ENCODE measurements around the gene SPATA6.
"Not testable (repeated sequence)": the region's sequence is repeated elsewhere in the genome, so short reads cannot be mapped to it uniquely, and the experiment has no call there.

The SPATA6 gene

DNA sequence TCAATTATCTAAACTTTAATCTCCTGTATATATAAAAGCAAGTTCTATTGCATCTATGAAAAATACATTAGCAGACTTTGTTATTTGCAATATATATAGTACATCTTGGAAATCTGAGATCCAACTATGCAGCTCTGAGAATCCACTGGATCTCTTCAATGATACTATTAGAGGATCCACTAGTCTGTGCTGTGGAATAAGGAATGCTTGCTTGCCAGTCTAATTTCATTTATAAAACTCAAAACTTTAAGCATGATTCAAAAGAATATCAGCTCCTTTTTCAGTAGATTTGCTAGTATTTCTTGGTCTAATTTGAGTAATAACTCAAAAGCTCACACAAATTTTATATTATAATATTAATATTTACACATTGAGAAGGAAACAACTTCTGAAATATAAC, 115.1 kb downstream of the SPATA6 start:
- no peak for DNase-seq (ENCODE audit: low read depth in 2 of 2)

DNA sequence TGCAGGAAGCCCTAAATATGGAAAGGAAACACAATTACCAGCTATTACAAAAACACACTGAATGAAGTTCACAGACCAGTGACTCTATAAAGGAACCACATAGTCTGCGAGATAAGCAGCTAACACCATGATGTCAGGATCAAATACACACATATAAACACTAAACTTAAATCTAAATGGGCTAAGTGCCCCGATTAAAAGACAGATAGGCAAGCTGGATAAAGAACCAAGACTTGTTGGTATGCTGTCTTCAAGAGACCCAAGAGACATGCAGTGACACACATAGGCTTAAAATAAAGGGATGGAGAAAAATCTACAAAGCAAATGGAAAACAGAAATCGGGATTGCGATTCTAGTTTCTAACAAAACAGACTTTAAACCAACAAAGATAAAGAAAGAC, 127.6 kb downstream of the SPATA6 start:
- no peak for DNase-seq (ENCODE audit: low read depth in 2 of 2)

DNA sequence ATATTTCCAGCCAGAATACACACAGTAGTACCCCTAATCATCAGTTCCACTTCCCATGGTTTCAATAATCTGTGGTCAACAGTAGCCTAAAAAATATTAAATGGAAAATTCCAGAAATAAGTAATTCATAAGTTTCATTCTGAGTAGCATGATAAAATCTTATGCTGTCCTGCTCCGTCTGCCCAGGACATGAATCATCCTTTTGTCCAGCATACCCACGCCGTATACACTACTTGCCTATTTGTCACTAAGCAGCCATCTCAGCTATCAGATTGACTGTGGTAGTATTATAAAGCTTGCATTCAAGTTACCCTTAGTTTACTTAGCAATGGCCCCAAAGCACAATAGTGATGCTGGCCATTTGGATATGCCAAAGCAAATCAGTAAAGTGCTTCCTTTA, 130.8 kb downstream of the SPATA6 start:
- no peak for DNase-seq (ENCODE audit: low read depth in 2 of 2)

DNA sequence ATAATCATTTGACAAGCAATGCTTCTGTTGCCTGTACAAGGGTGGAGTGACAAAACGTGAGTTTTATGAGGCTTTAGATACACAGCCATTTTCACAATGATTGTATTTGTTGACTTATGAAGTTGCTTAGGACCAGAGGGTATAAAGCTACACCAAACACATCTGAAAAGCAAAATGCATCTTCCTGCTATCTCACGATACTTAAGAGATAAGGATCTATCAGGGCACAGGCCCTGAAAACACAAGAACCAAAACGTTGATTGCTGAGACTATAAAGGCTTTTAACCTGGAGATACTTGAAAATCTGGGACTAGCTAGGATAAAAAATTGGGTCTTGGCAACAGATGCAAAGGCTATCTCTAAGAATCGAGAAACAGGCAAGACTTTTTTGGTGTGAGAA, 133.7 kb downstream of the SPATA6 start:
- no peak for DNase-seq (ENCODE audit: low read depth in 2 of 2)

DNA sequence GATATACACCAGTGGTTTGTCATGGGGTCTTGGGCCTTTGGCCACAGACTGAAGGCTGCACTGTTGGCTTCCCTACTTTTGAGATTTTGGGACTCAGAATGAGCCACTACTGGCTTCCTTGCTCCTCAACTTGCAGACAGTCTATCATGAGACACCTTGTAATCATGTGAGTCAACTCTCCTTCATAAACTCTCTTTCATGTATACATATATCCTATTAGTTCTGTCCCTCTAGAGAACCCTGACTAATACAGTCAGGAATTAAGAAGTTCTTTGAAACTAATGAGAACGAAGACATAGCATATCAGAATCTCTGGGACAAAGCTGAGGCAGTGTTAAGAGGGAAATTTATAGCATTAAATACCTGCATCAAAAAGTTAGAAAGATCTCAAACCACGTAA, 138.7 kb downstream of the SPATA6 start:
- no peak for DNase-seq (ENCODE audit: low read depth in 2 of 2)

DNA sequence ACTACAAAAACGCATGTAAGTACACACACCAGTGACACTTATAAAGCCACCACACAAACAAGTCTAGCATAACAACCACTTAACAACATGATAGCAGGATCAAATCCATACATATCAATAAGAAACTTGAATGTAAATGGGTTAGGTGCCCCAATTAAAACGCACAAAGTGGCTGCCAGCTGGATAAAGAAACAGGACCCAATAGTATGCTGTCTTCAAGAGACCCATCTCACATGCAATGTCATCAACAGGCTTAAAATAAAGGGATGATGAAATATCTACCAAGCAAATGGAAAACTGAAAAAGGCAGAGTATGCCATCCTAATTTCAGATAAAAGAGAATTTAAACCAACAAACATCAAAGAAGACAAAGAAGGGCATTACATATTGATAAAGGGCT, 139.9 kb downstream of the SPATA6 start:
- no peak for DNase-seq (ENCODE audit: low read depth in 2 of 2)

DNA sequence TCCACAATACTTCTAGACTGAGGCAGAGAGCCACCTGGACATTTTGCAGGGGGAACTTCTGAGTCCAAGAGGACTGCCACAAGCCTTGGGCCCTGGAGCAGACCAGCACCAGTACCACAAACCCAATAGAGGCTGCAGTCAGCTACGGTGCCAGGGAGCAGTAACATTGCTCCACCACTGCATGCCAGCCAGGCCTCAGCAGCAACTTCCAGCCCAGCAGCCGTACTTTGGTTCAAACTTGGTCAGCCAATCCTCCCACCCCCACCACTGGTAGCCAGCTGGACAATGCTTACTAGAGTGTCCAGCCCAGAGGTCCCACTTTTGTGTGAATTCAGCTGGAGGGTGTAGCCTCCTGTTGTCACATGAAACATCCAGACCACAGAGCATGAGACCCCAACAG, 142.1 kb downstream of the SPATA6 start:
- no peak for DNase-seq (ENCODE audit: low read depth in 2 of 2)

DNA sequence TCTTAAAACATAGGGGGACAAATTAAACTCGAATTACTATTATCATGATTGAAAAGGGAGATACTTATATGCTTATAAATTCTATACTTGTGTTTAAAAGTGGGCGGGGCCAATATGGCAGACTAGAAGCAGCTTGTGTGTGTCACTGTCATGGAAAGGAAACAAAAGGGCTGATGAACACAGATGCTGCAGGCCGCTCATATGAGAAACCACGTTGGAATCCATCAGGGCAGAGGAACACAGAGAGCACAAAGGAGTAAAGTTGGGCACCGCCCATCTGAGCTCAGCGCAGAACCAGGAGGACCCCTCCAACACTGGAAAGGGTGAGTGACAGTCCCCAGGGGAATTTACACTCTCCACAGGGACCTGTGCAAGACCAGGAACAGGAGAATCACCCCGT, 142.5 kb downstream of the SPATA6 start:
- DNase-seq (ENCODE audit: low read depth in 2 of 2), result no peak

DNA sequence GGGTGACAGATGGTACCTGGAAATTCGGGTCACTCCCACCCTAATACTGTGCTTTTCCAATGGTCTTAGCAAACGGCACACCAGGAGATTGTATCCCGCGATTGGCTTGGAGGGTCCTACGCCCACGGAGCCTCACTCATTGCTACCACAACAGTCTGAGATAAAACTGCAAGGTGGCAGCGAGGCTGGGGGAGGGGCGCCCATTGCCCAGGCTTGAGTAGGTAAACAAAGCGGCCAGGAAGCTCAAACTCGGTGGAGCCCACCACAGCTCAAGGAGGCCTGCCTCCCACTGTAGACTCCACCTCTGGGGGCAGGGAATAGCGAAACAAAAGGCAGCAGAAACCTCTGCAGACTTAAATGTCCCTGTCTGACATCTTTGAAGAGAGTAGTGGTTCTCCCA, 160.2 kb downstream of the SPATA6 start:
- DNase-seq (ENCODE audit: low read depth in 2 of 2), result not testable (repeated sequence)

DNA sequence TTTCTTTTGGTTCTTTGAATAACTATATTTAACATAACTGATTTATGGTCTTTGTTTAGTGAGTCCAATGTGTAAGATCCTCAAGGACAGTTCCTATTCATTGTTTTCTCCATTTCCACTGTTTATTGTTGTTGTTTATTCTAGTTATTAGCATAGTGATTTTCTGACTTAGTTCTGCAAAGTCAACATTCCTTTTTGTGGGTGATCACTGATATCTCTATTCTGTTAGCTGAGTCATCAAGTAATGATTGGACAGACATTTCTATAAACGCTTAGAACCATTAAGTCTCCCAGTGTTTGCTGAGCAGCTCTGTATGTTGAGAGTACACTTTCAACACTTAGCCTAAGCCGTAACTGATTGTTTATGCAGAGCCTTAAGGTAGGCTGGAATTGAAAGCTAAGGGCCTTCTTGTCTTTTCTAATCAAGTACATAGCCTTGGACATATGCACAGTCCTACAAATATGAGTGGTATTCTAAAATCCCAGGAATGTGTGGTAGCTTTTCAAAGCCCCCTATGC, 162.4 kb downstream of the SPATA6 start:
- DNase-seq (ENCODE audit: low read depth in 2 of 2), result no peak

DNA sequence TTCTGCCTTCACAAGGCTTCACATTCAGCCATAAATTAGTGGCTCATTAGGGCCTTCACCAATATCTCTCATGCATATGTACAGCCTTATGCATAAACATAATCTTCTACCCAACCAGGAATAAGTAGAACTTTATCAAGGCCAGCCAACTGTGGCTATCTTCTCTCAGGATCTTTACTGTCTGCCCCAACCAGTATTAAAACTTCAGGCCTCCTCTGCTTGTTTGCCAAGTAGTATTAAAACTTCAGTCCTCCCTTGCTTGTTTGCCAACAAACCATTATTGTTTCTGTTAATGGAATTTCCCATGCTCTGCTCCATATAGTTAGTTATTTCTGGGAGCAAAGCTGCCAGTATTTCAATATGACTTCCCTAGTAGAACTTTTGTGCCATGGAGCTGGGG, 169.4 kb downstream of the SPATA6 start:
- no peak for DNase-seq (ENCODE audit: low read depth in 2 of 2)

DNA sequence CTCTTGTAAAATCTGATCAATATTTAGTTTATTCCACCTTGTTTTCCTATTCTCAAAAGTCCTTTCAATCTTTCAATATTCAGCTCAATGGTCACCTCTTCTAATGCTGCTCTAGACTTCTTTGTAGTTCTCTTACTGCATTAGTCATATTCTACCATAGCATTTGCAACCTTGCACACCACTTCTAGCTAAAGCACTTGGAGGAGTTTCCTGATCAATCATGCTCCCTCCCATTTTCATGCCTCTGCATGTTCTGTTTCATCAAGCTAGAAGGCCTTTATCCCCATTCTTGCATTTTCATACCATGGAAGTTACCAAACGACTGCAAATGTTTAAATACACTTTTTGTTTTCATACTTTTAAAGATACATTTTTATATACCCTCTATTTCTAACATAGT, 177.3 kb downstream of the SPATA6 start:
- DNase-seq (ENCODE audit: low read depth in 2 of 2), result no peak

DNA sequence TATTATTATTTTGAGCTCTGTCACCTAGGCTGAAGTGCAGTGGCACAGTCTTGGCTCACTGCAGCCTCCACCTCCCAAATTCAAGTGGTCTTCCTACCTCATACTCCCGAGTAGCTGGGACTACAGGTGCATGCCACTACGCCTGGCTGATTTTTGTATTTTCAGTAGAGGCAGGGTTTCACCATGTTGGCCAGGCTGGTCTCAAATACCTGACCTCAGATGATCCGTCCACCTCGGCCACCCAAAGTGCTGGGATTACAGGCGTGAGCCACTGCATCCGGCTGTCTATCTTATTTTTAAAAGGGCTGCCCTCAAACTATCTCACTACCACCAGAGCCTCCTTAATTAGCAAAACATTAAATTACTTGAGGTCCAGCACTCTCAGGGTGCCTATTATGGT, 177.9 kb downstream of the SPATA6 start:
- not testable (repeated sequence) for DNase-seq (ENCODE audit: low read depth in 2 of 2)

DNA sequence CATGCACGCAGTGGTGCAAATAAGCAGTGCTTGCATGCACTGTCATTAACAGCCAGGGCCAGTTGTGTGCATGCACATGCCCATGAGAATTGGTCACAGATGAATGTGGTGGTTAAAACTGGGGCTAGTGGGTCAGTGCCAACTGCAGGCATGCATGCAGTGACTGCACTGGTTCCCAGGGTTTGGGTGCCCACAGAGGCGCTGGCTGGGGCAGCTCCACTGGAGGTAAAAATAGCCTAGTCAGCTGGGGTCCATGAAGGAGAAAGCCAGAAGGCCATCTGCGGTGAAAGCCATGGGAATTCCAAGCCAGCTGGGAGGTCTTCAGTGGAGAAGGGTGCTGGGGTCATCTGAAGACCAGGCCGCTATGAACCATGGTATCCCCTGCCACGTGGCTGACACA, 179.3 kb downstream of the SPATA6 start:
- DNase-seq (ENCODE audit: low read depth in 2 of 2), result no peak

DNA sequence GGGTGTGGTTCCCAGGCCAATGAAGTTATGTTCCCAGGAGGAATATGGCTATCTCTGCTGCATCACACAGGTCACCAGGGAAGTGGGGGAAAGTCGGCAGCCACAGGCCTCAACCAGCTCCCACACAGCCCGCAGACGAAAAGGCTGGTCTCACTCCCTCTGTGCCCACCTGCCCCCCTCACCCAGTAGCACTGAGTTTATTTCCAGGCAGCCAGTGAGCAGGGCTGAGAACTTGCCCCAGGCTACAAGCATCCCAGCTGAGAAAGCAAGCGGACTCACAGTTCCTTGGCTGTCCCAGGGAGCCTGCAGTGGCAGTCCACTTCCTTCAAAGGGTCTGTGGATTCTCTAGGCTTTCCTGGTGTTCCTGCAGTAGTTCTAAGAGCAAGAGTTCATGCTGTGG, 180.6 kb downstream of the SPATA6 start:
- no peak for DNase-seq (ENCODE audit: low read depth in 2 of 2)

DNA sequence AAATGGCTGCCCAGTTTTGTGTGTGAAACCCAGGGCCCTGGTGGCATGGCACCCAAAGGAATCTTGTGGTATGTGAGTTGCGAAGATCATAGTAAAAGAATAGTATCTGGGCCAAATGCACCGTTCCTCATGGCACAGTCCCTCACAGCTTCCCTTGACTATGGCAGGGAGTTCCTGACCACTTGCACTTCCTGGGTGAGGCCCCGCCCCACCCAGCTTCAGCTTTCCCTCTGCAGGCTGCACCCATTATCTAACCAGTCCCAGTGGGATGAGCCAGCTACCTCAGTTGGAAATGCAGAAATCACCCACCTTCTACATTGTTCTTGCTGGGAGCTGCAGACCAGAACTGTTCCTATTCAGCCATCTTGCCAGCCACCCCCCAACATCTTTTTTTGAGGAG, 186.5 kb downstream of the SPATA6 start:
- no peak for DNase-seq (ENCODE audit: low read depth in 2 of 2)

DNA sequence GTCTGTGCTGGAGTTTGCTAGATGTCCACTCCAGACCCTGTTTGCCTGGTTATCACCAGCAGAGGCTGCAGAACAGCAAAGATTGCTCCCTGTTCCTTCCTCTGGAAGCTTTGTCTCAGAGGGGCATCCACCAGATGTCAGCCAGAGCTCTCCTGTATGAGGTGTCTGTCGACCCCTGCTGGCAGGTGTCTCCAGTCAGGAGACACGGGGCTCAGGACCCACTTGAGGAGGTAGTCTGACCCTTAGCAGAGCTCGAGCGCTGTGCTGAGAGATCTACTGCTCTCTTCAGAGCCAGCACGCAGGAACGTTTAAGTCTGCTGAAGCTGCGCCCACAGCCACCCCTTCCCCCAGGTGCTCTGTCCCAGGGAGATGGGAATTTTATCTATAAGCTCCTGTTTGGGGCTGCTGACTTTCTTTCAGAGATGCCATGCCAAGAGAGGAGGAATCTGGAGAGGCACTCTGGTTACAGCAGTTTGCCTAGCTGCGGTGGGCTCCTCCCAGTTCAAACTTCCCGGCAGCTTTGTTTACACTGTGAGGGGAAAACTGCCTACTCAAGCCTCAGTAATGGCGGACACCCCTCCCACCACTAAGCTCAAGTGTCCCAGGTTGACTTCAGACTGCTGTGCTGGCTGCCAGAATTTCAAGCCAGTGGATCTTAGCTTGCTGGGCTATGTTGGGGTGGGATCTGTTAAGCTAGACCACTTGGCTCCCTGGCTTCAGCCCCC, 187.1 kb downstream of the SPATA6 start:
- DNase-seq (ENCODE audit: low read depth in 2 of 2), result not testable (repeated sequence)

DNA sequence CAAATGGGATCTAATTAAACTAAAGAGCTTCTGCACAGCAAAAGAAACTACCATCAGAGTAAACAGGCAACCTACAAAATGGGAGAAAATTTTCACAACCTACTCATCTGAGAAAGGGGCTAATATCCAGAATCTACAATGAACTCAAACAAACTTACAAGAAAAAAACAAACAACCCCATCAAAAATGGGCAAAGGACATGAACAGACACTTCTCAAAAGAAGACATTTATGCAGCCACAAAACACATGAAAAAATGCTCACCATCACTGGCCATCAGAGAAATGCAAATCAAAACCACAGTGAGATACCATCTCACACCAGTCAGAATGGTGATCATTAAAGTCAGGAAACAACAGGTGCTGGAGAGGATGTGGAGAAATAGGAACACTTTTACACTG, 189.7 kb downstream of the SPATA6 start:
- DNase-seq (ENCODE audit: low read depth in 2 of 2), result not testable (repeated sequence)

DNA sequence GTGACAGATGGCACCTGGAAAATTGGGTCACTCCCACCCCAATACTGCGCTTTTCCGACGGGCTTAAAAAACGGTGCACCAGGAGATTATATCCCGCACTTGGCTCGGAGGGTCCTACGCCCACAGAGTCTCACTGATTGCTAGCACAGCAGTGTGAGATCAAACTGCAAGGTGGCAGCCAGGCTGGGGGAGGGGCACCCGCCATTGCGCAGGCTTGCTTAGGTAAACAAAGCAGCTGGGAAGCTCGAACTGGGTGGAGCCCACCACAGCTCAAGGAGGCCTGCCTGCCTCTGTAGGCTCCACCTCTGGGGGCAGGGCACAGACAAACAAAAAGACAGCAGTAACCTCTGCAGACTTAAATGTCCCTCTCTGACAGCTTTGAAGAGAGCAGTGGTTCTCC, 194.6 kb downstream of the SPATA6 start:
- DNase-seq (ENCODE audit: low read depth in 2 of 2), result not testable (repeated sequence)

DNA sequence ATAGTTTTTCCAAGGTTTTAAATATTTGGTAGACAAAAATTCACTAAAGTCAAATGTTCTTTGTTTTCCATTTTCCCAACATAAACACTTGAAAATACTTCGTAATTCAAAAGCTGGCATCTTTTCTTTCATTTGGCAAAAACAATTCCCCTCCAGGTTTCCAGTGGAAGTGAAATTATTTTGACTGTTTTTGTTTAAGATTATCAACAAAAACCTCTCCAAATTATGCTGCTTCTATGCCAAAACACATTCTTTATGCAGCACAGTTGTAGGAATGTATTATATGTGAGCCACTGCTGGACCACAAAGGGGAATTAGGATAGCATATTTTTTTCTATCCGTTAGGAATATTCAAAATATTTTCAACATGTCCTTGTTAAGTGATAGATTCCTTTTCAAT, 205.4 kb downstream of the SPATA6 start:
- no peak for DNase-seq (ENCODE audit: low read depth in 2 of 2)

DNA sequence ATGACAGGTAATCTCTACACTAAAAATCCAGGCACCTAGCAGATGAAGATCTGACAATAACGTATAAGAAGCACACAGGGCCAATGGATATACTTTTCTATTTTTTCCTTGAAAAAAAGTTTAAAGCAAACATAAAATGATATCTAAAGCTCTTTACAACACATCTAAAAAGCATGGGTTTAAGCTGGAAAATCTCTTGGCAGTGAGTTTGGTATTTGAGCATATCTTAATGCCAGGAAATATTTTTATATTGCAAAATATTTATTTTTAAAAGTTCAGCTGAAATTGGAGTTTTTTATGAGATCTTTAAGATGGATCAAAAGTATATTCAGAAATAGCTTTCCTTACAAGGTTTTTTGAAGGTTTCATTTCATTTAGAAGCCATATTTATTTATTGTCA, 209.0 kb downstream of the SPATA6 start:
- no peak for DNase-seq (ENCODE audit: low read depth in 2 of 2)

DNA sequence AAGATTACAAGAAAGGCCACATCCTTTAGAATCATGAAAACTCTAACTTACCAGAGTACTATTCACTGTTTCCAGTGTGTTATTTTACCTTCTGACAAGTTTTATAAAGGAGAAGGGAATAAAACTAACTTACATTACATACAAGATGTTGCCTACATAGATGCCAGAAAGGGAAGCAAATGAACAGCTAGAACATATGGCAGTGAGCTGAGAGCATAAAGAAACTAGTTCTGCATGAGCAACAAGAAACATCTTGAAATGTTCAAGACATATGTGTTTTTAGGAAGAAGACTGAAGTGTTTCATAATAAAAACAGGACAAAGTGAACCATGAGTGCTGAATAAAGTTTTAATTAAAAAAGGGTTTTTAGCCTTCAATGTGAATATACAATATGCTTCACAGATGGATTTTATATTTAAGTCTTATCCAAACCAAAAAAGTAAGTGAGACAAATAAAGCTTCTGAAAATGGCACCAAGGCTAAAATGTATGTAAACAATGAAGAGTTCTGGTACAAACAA, 210.1 kb downstream of the SPATA6 start:
- DNase-seq (ENCODE audit: low read depth in 2 of 2), result no peak

DNA sequence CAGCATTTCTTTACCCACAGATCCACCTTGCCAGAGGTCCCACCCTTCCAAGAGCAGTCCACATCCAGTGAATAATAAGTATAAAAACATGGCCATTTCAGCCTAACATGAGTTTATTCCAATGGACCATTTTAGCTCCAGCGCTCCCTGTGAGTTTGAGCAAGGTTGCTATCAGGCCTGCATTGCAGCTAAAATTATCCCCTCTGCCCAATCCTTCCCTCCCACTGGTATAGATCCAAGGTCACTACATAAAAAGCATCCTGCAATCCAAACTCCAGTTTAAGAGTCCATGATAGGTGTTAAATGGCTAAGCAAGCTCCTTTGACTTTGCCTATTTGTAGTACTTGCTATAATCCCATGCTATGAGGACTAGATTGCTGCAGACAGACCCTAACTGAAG, 213.9 kb downstream of the SPATA6 start:
- no peak for DNase-seq (ENCODE audit: low read depth in 2 of 2)

DNA sequence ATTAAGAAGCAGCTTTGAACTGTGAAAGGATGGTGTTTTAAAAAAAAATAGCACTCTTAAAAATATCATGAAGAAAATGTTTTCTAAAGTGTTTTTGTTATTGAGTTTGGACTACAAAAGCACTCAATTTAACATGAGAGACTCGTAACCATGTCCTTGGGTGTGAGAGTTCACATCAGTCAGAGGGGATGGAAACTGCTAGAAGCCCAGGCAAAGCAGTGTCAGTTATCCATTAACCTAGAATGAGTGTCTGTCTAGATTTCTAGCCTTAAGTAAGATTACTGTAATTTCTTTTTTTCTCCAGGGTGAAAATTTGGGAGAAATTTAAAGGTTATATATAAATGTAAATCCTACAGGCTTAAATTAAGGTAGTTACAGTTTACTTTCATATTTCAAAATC, 217.8 kb downstream of the SPATA6 start:
- DNase-seq (ENCODE audit: low read depth in 2 of 2), result no peak

Measured in stimulated activated CD8-positive, alpha-beta memory T cell treated with anti-CD3 and anti-CD28 coated beads, Interleukin-15, amount 100 ng/mL, for 48 hours (primary cell).